Naive thymus-derived CD8-positive, alpha-beta T cell (primary cell): ENCODE measurements around the gene EFCAB12. TPM values are rescaled to one million over a fixed set of nuclear protein-coding genes. Genes with fewer than 3 reads are reported as not detected.
"Not testable (repeated sequence)": the region's sequence is repeated elsewhere in the genome, so short reads cannot be mapped to it uniquely, and the experiment has no call there.

Experiments used
- ATAC-seq, 2 donors: fragments of 150-1000 bp; cut with Tn5 transposase in 1 of 2; sonication (Bioruptor Pico), chemical (Tn5 transposase) in 1 of 2; 1 replicate in 1 of 2; 2 replicates in 1 of 2; pipeline ENCODE4 v1.10.0; 2021; ENCODE audit warnings: mild to moderate bottlenecking in 2 of 2, moderate library complexity in 2 of 2
- POLR2A ChIA-PET: fragments of 350-600 bp; sonication (Branson Sonifier 250); formaldehyde crosslinking; loops from one replicate; lab custom pipeline; 2021; ENCODE audit warnings: antibody characterized with exemption; lab: Charles Lee
- DNase-seq, 10 donors: peaks; one replicate each; pipeline versions ENCODE4 v3.0.0 to v3.0.0-alpha.2; 2020 to 2022
- H3K27ac Mint-ChIP-seq, 10 donors: one replicate each; pipeline ENCODE4 v1.8.0; 2020 to 2022; ENCODE audit warnings: mild to moderate bottlenecking in 10 of 10, mixed read lengths in 10 of 10, moderate library complexity in 4 of 10, inconsistent platforms in 1 of 10
- H3K27me3 Mint-ChIP-seq, 5 donors: one replicate each; pipeline ENCODE4 v1.8.0; 2021 to 2022; ENCODE audit warnings: mixed read lengths in 5 of 5
- H3K36me3 Mint-ChIP-seq, 3 donors: one replicate each; pipeline ENCODE4 v1.8.0; 2020 to 2022; ENCODE audit warnings: mixed read lengths in 3 of 3, mild to moderate bottlenecking in 2 of 3, inconsistent platforms in 1 of 3
- H3K4me1 Mint-ChIP-seq, 4 donors: one replicate each; pipeline ENCODE4 v1.8.0; 2021 to 2022; ENCODE audit warnings: mixed read lengths in 4 of 4
- H3K4me3 Mint-ChIP-seq, 10 donors: one replicate each; pipeline ENCODE4 v1.8.0; 2020 to 2022; ENCODE audit warnings: mild to moderate bottlenecking in 10 of 10, mixed read lengths in 10 of 10, moderate library complexity in 6 of 10, inconsistent platforms in 1 of 10
- H3K9me3 Mint-ChIP-seq, 9 donors: one replicate each; pipeline ENCODE4 v1.8.0; 2020 to 2022; ENCODE audit warnings: mixed read lengths in 9 of 9, mild to moderate bottlenecking in 3 of 9, inconsistent platforms in 1 of 9, moderate library complexity in 1 of 9
- polyA plus RNA-seq, 3 donors: library from polyadenylated mRNA; unstranded; fragments of 300-500 nt; fragmentation: Illumina TruSeq; gene quantifications; one replicate each; pipeline ENCODE4 v1.2.3, GENCODE V29; 2021
- total RNA-seq, 8 experiments: library from RNA in 2 of 8; stranded (reverse) in 2 of 8; gene quantifications; one replicate each; pipeline ENCODE4 v1.2.3 and lab custom pipeline; 2021 to 2026

Gene EFCAB12
- total and polyA plus RNA-seq, 5 experiments from 2014 or later: 0.16 to 2.3 (median 0.91) TPM; not detected in 1

DNA sequence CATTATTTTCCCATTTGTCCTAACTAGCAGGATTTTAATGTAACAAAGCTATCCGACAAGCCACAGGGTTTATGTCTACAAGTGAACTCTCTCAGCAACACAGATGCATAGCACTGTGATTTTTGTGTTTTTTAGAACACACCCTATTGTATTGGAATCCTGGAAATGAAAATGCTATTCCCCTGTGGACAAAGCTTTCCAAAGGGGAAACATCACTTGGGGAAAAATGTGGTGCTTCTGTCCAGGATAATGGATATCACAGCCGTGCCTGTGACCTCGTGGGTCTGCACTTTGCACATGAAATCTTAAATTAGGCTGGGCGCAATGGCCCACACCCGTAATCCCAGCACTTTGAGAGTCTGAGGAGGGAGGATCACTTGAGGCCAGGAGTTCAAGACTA is 60.6 kb downstream of the EFCAB12 start:
- POLR2A ChIA-PET: no interaction called here
- H3K4me3 Mint-ChIP-seq: no peak overlapping the region
- H3K9me3 Mint-ChIP-seq: no peaks in the 10 kb centered on the region
- DNase-seq (no peak), ATAC-seq (no peak)
- H3K27ac Mint-ChIP-seq: no peak overlapping the region
- no peaks in the 10 kb centered on the region for H3K36me3 Mint-ChIP-seq
- H3K27me3 Mint-ChIP-seq: no peaks in the 10 kb centered on the region
- peaks cover 0 to 3% (median under 1%) of the 10 kb centered on the region in 4 donors for H3K4me1 Mint-ChIP-seq

DNA sequence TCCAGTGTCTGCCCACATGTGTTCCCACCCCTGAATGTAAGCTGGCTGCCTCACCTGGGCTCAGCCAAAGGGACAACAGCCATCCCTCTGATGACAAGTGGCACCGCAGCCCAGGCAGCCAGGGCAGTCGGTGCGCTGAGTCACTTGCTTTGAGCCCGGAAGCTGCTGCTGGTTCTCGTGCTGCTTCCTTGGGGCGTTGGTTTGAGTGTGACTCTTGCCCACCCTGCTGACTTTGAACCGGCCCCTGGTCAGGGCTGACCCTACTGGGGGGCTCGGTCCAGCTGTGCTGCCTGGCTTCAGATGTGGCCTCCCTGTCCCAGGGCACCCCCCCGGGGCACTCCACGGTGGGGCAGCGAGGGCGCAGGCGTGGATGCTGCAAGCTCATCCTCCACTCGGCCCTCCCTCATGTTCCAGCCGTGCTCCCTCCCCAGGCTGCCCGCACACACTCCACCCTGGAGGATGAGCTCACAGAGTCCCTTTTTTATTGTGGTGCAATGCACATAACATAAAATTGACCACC is 62.1 kb downstream of the EFCAB12 start:
- POLR2A ChIA-PET: no interaction called here
- no peak overlapping the region for H3K27ac Mint-ChIP-seq
- peaks cover 0 to 3% (median under 1%) of the 10 kb centered on the region in 4 donors for H3K4me1 Mint-ChIP-seq

DNA sequence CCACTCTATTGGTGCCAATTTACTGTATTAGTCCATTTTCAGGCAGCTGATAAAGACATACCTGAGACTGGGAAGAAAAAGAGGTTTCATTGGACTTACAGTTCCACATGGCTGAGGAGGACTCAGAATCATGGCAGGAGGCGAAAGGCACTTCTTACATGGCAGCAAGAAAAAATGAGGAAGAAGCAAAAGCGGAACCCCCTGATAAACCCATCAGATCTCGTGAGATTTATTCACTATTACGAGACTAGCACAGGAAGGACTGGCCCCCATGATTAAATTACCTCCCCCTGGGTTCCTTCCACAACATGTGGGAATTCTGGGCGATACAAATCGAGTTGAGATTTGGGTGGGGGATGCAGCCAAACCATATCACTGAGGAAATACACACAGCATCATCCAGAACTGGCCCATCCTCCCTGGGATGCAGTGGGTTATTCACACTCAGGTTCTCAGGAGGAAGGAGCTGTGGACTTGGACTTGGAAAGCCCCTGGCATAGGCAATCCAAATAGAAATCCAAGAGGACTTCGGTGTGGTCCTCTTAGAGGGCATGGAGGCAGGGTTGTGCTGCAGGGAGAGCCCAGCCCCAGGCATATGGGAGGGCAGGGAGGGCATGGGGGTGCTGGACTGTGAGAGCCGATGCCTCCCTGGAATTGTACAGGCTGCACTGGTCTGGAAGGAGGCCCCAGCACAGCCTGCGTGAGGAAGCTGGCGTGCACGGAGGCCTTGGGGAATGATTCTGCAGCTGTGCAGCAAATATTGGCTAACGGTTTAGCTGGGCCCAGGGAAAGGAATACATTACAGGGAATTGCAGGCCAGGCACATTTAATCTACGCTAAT is 62.9 kb downstream of the EFCAB12 start:
- POLR2A ChIA-PET: no interaction called here
- Mint-ChIP-seq H3K36me3 (no peaks in the 10 kb centered on the region), H3K27me3 (no peaks in the 10 kb centered on the region), H3K9me3 (no peaks in the 10 kb centered on the region), H3K4me1 (peaks cover 0 to 3% (median under 1%) of the 10 kb centered on the region in 4 donors), H3K4me3 (no peak overlapping the region), H3K27ac (peak overlapping the region in 1 of 10 donors; percentile 19)
- ATAC-seq (no peak), DNase-seq (no peak)

More for the DNA sequence above, 62.1 kb downstream of the EFCAB12 start:
- H3K36me3 Mint-ChIP-seq: no peaks in the 10 kb centered on the region
- ATAC-seq (no peak), DNase-seq (no peak)
- H3K27me3 Mint-ChIP-seq: no peaks in the 10 kb centered on the region
- H3K4me3 Mint-ChIP-seq: no peak overlapping the region
- no peaks in the 10 kb centered on the region for H3K9me3 Mint-ChIP-seq

DNA sequence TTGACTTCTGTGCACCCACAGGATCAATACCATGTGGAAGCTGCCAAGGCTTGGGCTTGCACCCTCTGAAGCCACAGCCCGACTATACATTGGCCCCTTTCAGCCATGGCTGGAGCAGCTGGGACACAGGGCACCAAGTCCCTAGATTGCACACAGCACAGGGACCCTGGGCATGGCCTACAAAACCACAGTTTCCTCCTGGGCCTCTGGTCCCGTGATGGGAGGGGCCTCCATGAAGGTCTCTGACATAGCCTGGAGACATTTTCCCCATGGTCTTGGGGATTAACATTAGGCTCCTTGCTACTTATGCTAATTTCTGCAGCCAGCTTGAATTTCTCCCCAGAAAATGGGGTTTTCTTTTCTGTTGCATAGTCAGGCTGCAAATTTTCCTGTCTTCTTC is 63.6 kb downstream of the EFCAB12 start:
- not testable (repeated sequence) for H3K4me1 Mint-ChIP-seq, H3K9me3 Mint-ChIP-seq, H3K27me3 Mint-ChIP-seq, DNase-seq, H3K4me3 Mint-ChIP-seq, ATAC-seq, H3K36me3 Mint-ChIP-seq
- H3K27ac Mint-ChIP-seq: peak overlapping the region in 1 of 10 donors; percentile 19
- POLR2A ChIA-PET: interaction anchor here (0.6 kb wide), 1 partner anchor 416 kb away, joined by 3 read pairs; no protein-coding TSS in a partner anchor

DNA sequence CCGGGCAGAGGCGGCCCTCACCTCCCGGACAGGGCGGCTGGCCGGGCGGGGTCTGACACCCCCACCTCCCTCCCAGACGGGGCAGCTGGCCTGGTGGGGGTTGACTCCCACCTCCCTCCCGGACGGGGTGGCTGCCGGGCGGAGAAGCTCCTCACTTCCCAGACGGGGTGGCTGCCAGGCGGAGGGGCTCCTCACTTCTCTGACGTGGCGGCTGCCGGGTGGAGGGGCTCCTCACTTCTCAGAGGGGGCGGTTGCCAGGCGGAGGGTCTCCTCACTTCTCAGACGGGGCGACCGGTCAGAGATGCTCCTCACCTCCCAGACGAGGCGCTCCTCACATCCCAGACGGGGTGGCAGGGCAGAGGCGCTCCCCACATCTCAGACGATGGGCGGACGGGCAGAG is 65.1 kb downstream of the EFCAB12 start:
- not testable (repeated sequence) for ATAC-seq

DNA sequence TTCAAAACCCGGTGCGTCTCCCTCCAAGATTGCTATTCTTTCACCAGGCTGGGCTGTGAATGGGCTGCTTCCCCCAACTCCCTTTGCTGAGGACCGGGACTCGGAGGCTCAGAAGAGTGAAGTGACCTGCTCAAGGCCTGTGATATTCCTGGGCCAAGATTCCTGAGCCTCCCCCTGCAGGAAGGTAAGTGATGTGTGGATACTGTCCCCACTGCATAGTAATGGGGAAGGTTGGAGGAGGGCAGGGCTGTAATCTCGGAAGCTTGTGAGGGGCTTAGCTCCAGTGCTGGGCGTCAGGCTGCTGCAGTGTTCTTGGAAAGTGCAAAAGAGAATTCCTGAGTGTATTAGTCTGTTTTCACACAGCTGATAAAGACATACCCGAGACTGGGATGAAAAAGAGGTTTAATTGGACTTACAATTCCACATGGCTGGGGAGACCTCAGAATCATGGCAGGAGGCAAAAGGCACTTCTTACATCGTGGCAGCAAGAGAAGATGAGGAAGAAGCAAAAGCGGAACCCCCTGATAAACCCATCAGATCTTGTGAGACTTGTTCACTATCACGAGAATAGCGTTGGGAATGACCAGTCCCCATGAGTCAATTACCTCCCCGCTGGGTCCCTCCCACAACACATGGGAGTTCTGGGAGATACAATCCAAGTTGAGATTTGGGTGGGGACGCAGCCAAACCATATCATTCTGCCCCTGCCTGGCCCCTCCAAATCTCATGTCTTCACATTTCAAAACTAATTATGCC is 67.6 kb downstream of the EFCAB12 start:
- POLR2A ChIA-PET: no interaction called here
- Mint-ChIP-seq H3K9me3 (no peaks in the 10 kb centered on the region), H3K36me3 (no peaks in the 10 kb centered on the region), H3K4me1 (peaks cover 0 to 3% (median under 1%) of the 10 kb centered on the region in 4 donors), H3K27ac (no peak overlapping the region), H3K4me3 (no peak overlapping the region), H3K27me3 (peaks cover 0 to 5% (median 0%) of the 10 kb centered on the region in 5 donors)
- no peak for ATAC-seq
- no peak for DNase-seq

More for the DNA sequence above, 65.1 kb downstream of the EFCAB12 start:
- H3K4me3 Mint-ChIP-seq, H3K27ac Mint-ChIP-seq, H3K9me3 Mint-ChIP-seq, DNase-seq, H3K36me3 Mint-ChIP-seq, H3K27me3 Mint-ChIP-seq, POLR2A ChIA-PET, H3K4me1 Mint-ChIP-seq: not testable (repeated sequence)

DNA sequence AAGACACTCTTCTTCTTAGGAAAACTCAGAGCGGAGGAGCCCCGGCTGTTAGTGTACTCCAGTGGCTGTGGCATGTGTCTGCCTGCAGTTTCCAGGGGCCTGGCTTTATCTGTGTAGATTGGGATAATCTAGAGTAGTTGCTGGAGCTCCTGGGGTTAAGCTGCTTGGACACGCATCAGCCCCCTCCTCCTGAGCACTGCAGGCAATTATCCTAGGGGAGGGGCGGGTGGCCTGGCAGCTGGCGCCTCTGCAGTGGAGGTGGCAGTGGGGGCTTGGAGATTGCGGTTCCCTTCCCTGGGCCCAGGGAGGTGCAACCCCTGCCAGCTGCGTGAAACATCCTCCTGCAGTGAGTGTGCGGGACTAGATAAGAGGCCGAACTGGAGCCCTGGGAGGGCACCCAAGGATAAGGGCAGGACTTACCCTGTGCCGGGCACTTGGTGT is 68.2 kb downstream of the EFCAB12 start:
- peaks cover 0 to 7% (median 1%) of the 10 kb centered on the region in 5 donors for H3K27me3 Mint-ChIP-seq
- no peak overlapping the region for H3K4me3 Mint-ChIP-seq
- ATAC-seq: no peak
- no peak for DNase-seq
- no peak overlapping the region for H3K27ac Mint-ChIP-seq
- POLR2A ChIA-PET: no interaction called here
- H3K4me1 Mint-ChIP-seq: peaks cover 0 to 2% (median under 1%) of the 10 kb centered on the region in 4 donors
- no peaks in the 10 kb centered on the region for H3K9me3 Mint-ChIP-seq
- no peaks in the 10 kb centered on the region for H3K36me3 Mint-ChIP-seq

DNA sequence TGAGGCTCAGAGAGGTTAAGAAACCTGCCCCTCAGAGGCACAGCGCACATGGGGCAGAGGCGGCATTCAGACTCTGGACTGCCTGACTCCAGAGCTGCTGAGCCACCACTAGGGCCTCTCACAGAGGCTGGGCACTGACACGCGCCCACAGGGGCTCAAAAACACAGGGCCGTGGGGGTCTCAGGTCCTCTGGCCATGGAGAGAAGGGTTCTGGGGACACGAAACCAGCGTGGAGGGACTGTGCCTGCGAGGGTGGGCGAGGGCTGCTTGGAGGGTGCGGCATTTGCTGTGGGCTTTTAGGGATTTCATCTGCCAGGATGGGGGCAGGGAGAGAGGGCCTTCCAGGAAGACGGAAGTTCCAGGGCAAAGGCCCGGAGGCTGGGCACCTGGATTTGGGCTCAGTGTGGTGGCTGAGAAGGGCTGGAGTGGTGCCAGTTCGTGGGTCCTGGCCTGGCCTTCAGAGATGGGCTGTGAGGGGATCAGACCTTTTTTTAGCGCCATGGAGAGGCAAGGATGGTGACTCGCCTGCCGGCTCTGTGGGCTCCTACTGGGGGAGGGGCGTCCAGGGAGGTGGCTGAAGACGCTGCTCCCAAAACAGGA is 69.6 kb downstream of the EFCAB12 start:
- Mint-ChIP-seq H3K9me3 (no peaks in the 10 kb centered on the region), H3K27me3 (peaks cover 0 to 7% (median 1%) of the 10 kb centered on the region in 5 donors), H3K4me3 (no peak overlapping the region), H3K36me3 (no peaks in the 10 kb centered on the region), H3K4me1 (no peaks in the 10 kb centered on the region), H3K27ac (no peak overlapping the region)
- POLR2A ChIA-PET: no interaction called here
- DNase-seq (no peak), ATAC-seq (no peak)

DNA sequence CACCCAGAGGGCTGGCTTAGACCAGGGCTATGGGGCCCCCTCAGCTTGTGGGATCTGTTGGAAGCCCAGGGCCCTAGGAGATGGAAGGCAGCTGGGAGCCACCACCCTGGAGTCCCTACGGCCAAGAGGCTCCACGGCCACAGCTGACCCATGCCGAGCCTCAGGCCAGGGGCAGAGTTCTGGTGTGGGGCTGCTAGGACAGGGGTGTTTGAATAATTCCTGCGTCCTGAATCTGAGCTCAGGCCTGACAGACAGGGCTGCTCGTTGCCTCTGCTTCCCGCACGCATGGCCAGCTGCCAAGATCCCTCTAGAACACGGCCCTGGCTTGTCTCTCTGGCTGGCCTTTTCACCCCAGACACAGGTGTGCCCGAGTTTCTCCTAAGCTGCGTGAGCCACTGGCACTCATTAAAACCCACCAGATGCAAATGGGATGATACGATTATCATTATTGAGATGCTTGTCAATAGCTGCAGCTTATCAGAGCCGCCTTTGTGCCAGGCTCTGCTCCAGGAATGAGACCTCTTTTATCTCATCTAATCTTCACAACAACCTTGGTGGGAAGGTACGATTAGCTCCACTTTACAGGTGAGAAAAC is 70.2 kb downstream of the EFCAB12 start:
- POLR2A ChIA-PET: no interaction called here
- Mint-ChIP-seq H3K27ac (no peak overlapping the region), H3K4me1 (no peaks in the 10 kb centered on the region), H3K9me3 (no peaks in the 10 kb centered on the region), H3K4me3 (no peak overlapping the region), H3K36me3 (no peaks in the 10 kb centered on the region), H3K27me3 (peaks cover 0 to 7% (median 1%) of the 10 kb centered on the region in 5 donors)
- ATAC-seq: no peak
- DNase-seq: no peak

DNA sequence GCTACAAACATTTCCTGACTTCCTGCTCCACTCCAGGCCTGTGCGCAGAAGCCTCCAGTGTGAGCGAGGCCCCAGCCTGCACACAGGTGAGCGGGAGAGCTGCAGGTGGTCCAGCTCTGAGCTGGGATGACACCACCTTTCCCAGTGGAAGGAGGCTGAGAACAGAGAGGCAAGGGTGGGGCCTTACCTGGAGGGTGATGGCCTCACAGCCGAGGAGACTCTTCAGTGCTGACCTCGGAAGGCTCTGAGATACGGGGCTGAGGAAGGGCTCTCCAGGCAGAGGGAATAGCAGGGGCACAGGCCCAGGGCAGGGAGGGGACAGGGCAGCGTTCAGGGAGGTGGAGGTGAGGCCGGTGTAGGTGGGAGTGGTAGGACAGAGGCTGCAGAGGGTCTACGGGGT is 70.8 kb downstream of the EFCAB12 start:
- Mint-ChIP-seq H3K27me3 (peaks cover 0 to 7% (median 1%) of the 10 kb centered on the region in 5 donors), H3K27ac (peak overlapping the region in 1 of 10 donors; percentile 31), H3K4me3 (no peak overlapping the region), H3K4me1 (no peaks in the 10 kb centered on the region), H3K9me3 (no peaks in the 10 kb centered on the region), H3K36me3 (no peaks in the 10 kb centered on the region)
- DNase-seq: no peak
- ATAC-seq: no peak
- POLR2A ChIA-PET: no interaction called here

DNA sequence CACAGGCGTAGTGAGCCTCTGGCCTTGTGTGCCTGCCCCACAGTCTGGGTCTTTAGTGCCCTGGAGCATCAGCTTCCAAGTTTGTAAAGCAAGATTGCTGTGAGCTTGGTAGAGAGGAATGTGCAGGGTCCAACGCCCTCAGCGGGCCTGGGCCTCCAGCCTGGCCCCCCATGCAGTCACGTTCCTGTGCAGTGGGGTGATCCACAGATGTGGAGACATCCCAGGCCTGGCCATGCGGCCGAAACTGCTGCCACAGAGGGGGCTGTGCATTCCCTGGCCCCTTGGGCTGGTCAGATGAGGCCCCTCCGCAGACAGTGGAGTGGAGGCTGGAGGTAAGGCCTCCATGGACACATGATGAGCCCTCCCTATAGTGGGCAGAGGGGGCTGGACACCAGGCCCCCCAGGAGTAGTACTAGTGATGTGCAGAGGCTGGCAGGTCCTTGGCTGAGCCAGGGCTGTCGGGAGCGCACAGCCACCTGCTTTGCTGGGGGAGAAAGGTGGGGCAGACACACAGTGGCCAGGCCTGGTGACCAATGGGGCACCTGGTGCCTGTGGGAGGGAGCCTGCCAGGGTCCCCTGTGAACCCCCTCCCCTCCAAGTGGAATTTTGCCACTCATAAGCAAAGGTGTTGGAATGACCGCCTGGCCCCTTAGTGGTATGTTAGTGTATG is 71.5 kb downstream of the EFCAB12 start:
- Mint-ChIP-seq H3K4me1 (no peaks in the 10 kb centered on the region), H3K4me3 (no peak overlapping the region), H3K9me3 (no peaks in the 10 kb centered on the region), H3K27ac (no peak overlapping the region), H3K27me3 (peaks cover 0 to 7% (median 1%) of the 10 kb centered on the region in 5 donors), H3K36me3 (no peaks in the 10 kb centered on the region)
- DNase-seq (no peak), ATAC-seq (no peak)
- POLR2A ChIA-PET: no interaction called here

DNA sequence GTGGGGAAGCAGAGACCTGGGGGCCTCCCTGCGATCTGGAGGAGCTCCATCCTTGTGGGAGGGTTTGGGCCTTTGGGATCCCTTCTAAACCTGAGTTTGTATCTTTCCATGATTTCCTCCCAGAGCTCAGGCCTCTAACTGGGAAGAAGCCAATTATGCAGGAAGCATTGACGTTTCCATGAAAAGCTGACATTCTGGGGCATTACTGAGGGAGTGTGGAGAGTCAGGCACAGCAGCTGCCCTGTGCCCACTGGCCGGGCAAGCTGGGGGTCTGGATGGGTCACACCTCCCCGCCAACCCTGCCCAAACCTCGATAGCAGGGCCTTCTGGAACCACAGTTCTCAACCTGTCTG is 74.9 kb downstream of the EFCAB12 start:
- Mint-ChIP-seq H3K9me3 (no peaks in the 10 kb centered on the region), H3K27ac (no peak overlapping the region), H3K4me3 (no peak overlapping the region), H3K36me3 (no peaks in the 10 kb centered on the region), H3K27me3 (peaks cover 0 to 11% (median 1%) of the 10 kb centered on the region in 5 donors), H3K4me1 (no peaks in the 10 kb centered on the region)
- POLR2A ChIA-PET: no interaction called here
- no peak for ATAC-seq
- no peak for DNase-seq
